ENCODE measurements around the gene SPR.

GRCh38 chr2:72935611-72935957 lies 48.4 kb downstream of the SPR start:
- TF ChIP-seq CTCF (IDR thresholded peaks at IDR 0.05) (no peak), POLR2A (IDR thresholded peaks at IDR 0.05) (no peak)

All from heart left ventricle (tissue), 13 donors.